ENCODE data around the gene GPRIN2.

DNA sequence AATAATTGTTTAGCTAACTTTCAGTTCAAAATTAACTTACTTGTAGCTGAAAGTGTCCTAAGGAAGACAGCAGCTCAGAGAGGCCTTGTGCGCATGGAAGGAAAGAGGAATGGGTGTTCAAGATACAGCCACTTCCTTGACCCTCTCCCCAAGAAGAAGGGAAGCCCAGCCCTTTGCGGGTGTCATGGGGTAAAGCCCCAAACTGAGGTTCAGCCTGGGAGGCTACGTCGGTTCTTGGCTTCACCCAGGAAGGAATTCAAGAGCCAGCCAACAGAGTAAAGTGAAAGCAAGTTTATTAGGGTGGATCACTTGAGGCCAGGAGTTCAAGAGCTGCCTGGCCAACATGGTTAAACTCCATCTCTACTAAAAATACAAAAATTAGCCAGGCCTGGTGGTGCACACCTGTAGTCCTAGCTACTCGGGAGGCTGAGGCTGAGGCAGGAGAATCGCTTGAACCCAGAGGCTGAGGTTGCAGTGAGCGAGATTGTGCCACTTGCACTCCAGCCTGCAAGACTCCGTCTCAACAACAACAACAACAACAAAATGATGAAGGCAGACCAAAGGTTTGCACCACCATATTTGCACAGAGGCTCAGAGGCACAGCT is 15.9 kb downstream of the GPRIN2 start:
- TF ChIP-seq CTCF (IDR thresholded peaks at IDR 0.05; ENCODE audit: insufficient read depth, low read depth, low read length) (no peak), EZH2 (IDR thresholded peaks at IDR 0.05; ENCODE audit: insufficient read depth, low read length) (no peak)

All from astrocyte (in vitro differentiated cells and primary cell).